H9 (cell line): ENCODE measurements around the gene EIF3F. TPM values are rescaled to one million over a fixed set of nuclear protein-coding genes. Genes with fewer than 3 reads are reported as not detected.

Source experiments
- DNase-seq: peaks from one replicate; pipeline ENCODE4 v3.0.0-alpha.2; 2017
- H2AFZ ChIP-seq: one replicate; pipeline ENCODE4 v1.6.1; 2013; ENCODE audit warnings: mild to moderate bottlenecking, low read length, control low read depth, moderate library complexity
- H2AK5ac ChIP-seq: 2 replicates; pipeline ENCODE4 v1.6.1; 2013; ENCODE audit warnings: low read length, control low read depth, mixed read lengths; ENCODE audit not compliant: insufficient read length
- H2BK120ac ChIP-seq: one replicate; pipeline ENCODE4 v1.6.1; 2013; ENCODE audit warnings: low read depth, mild to moderate bottlenecking, low read length, control low read depth, inconsistent platforms; ENCODE audit not compliant: poor library complexity, severe bottlenecking
- H2BK12ac ChIP-seq: 2 replicates; pipeline ENCODE4 v1.6.1; 2013; ENCODE audit warnings: low read length, control low read depth, mixed read lengths, low read depth; ENCODE audit not compliant: insufficient read length
- H2BK15ac ChIP-seq: 2 replicates; pipeline ENCODE4 v1.6.1; 2013; ENCODE audit warnings: low read depth, low read length, control low read depth
- H2BK20ac ChIP-seq: one replicate; pipeline ENCODE4 v1.6.1; 2013; ENCODE audit warnings: low read depth, mild to moderate bottlenecking, low read length, control low read depth, inconsistent platforms; ENCODE audit not compliant: poor library complexity, severe bottlenecking
- H2BK5ac ChIP-seq: 2 replicates; pipeline ENCODE4 v1.6.1; 2013; ENCODE audit warnings: low read length, control low read depth, mixed read lengths; ENCODE audit not compliant: insufficient read length
- H3K14ac ChIP-seq: 2 replicates; pipeline ENCODE4 v1.6.1; 2013; ENCODE audit warnings: low read length, control low read depth; ENCODE audit not compliant: insufficient read depth
- H3K18ac ChIP-seq: 2 replicates; pipeline ENCODE4 v1.6.1; 2013; ENCODE audit warnings: low read depth, mild to moderate bottlenecking, mixed read lengths, low read length, control low read depth; ENCODE audit not compliant: insufficient read length
- H3K23ac ChIP-seq: 2 replicates; pipeline ENCODE4 v1.6.1; 2013; ENCODE audit warnings: low read length, control low read depth, mixed read lengths, low read depth; ENCODE audit not compliant: insufficient read length
- H3K23me2 ChIP-seq: 2 replicates; pipeline ENCODE4 v1.6.1; 2013; ENCODE audit warnings: low read depth, mild to moderate bottlenecking, mixed read lengths, low read length, control low read depth; ENCODE audit not compliant: insufficient read length, poor library complexity, severe bottlenecking
- H3K27ac ChIP-seq: 2 replicates; pipeline ENCODE4 v1.5.1; 2013; ENCODE audit warnings: low read length, control low read depth, mixed read lengths, low read depth; ENCODE audit not compliant: insufficient read length
- H3K27me3 ChIP-seq: 2 replicates; pipeline ENCODE4 v1.6.1; 2013; ENCODE audit warnings: low read length, control low read depth, inconsistent platforms; ENCODE audit not compliant: insufficient read depth
- H3K4ac ChIP-seq: 2 replicates; pipeline ENCODE4 v1.6.1; 2013; ENCODE audit warnings: low read depth, mild to moderate bottlenecking, control low read depth, inconsistent platforms, low read length, moderate library complexity
- H3K4me1 ChIP-seq: 2 replicates; pipeline ENCODE4 v1.6.1; 2013; ENCODE audit warnings: low read length, control low read depth, inconsistent platforms; ENCODE audit not compliant: insufficient read depth
- H3K4me2 ChIP-seq: 2 replicates; pipeline ENCODE4 v1.6.1; 2013; ENCODE audit warnings: low read length, control low read depth, mixed read lengths; ENCODE audit not compliant: insufficient read length, insufficient read depth
- H3K56ac ChIP-seq: 2 replicates; pipeline ENCODE4 v1.6.1; 2013; ENCODE audit warnings: low read depth, mild to moderate bottlenecking, mixed read lengths, low read length, control low read depth; ENCODE audit not compliant: insufficient read length
- H3K79me1 ChIP-seq: 2 replicates; pipeline ENCODE4 v1.6.1; 2013; ENCODE audit warnings: low read depth, mild to moderate bottlenecking, moderate library complexity, low read length, control low read depth, inconsistent platforms; ENCODE audit not compliant: insufficient read depth, poor library complexity, severe bottlenecking
- H3K79me2 ChIP-seq: 2 replicates; pipeline ENCODE4 v1.6.1; 2013; ENCODE audit warnings: low read length, control low read depth, inconsistent platforms; ENCODE audit not compliant: insufficient read depth
- H3K9ac ChIP-seq: 2 replicates; pipeline ENCODE4 v1.6.1; 2013; ENCODE audit warnings: low read length, control low read depth, mixed read lengths; ENCODE audit not compliant: insufficient read length; ENCODE audit errors: extremely low read depth
- H3K9me3 ChIP-seq: one replicate; pipeline ENCODE4 v1.6.1; 2013; ENCODE audit warnings: low read depth, low read length, inconsistent platforms; ENCODE audit not compliant: control insufficient read depth
- H3T11ph ChIP-seq: one replicate; pipeline ENCODE4 v1.6.1; 2013; ENCODE audit warnings: mild to moderate bottlenecking, low read length, control low read depth, inconsistent platforms
- H4K20me1 ChIP-seq: one replicate; pipeline ENCODE4 v1.6.1; 2013; ENCODE audit not compliant: control insufficient read depth, insufficient read length, insufficient read depth
- H4K5ac ChIP-seq: 2 replicates; pipeline ENCODE4 v1.6.1; 2013; ENCODE audit warnings: low read depth, mild to moderate bottlenecking, mixed read lengths, low read length, control low read depth; ENCODE audit not compliant: insufficient read length
- H4K8ac ChIP-seq: replicated peaks from 2 replicates; pipeline ENCODE4 v1.6.1; 2013; ENCODE audit warnings: low read length, control low read depth, mixed read lengths, low read depth; ENCODE audit not compliant: insufficient read length
- H4K91ac ChIP-seq: 2 replicates; pipeline ENCODE4 v1.6.1; 2013; ENCODE audit warnings: low read depth, mild to moderate bottlenecking, moderate library complexity, mixed read lengths, low read length, control low read depth; ENCODE audit not compliant: insufficient read length
- H3K27ac Mint-ChIP-seq, 3 experiments: 2 replicates in 2 of 3; 3 replicates in 1 of 3; pipeline ENCODE4 v1.8.0; 2020 to 2021; ENCODE audit warnings: mixed read lengths in 3 of 3, mild to moderate bottlenecking in 1 of 3, moderate library complexity in 1 of 3
- H3K27me3 Mint-ChIP-seq: 2 replicates; pipeline ENCODE4 v1.8.0; 2021; ENCODE audit warnings: low read depth, mild to moderate bottlenecking, moderate library complexity, mixed read lengths
- H3K36me3 Mint-ChIP-seq, 3 experiments: 2 replicates in 2 of 3; 3 replicates in 1 of 3; pipeline ENCODE4 v1.8.0; 2020 to 2021; ENCODE audit warnings: low read depth in 3 of 3, mixed read lengths in 3 of 3; ENCODE audit not compliant: insufficient read depth in 1 of 3
- H3K4me1 Mint-ChIP-seq, 2 experiments: 2 replicates each; pipeline ENCODE4 v1.8.0; 2020; ENCODE audit warnings: mixed read lengths in 2 of 2
- H3K4me3 Mint-ChIP-seq, 2 experiments: 2 replicates in 1 of 2; 3 replicates in 1 of 2; pipeline ENCODE4 v1.8.0; 2020 to 2021; ENCODE audit warnings: mild to moderate bottlenecking in 2 of 2, mixed read lengths in 2 of 2, moderate library complexity in 1 of 2
- H3K9me3 Mint-ChIP-seq, 2 experiments: 2 replicates in 1 of 2; 3 replicates in 1 of 2; pipeline ENCODE4 v1.8.0; 2020; ENCODE audit warnings: mild to moderate bottlenecking in 2 of 2, mixed read lengths in 2 of 2, moderate library complexity in 1 of 2
- WGBS: extraction: QIAGEN DNeasy Blood & Tissue Kit; methylation state at CpG from one replicate; pipeline ENCODE4 v1.1.7; 2013; ENCODE audit warnings: missing lambda C conversion rate, low lambda C conversion rate, mixed read lengths; ENCODE audit not compliant: insufficient read length; ENCODE audit errors: extremely low coverage; 5-methylcytosine and 5-hydroxymethylcytosine counted together
- total RNA-seq: library from RNA; stranded (reverse); gene quantifications from 2 replicates; pipeline ENCODE4 v1.2.1, GENCODE V29; 2021
- TF ChIP-seq, protein P1 (sequence below): fragments of 200-600 bp; sonication (generic); conservative IDR thresholded peaks from 3 replicates; pipeline ENCODE4 v1.8.0; 2021; ENCODE audit warnings: antibody characterized with exemption, mild to moderate bottlenecking

The EIF3F gene
- total RNA-seq, 1 experiment from 2014 or later, result 348 TPM

DNA sequence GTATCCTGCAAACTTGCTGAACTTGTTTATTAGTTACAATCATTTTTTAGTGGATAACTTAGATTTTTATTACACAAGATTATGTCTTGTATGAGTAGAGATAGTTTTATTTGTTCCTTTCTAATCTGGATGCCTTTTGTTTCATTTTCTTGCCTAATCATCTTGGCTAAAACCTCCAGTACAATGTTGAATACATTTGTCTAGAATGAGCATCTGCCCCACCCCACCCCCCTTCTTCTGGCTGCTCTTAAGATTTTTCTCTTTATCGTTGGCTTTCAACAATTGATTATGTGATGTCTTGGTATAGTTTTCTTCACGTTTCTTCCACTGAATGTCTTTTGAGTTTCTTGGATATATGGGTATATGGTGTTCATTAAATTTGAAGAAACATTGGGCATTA lies 56.6 kb downstream of the EIF3F start:
- TF ChIP-seq, protein P1, sequence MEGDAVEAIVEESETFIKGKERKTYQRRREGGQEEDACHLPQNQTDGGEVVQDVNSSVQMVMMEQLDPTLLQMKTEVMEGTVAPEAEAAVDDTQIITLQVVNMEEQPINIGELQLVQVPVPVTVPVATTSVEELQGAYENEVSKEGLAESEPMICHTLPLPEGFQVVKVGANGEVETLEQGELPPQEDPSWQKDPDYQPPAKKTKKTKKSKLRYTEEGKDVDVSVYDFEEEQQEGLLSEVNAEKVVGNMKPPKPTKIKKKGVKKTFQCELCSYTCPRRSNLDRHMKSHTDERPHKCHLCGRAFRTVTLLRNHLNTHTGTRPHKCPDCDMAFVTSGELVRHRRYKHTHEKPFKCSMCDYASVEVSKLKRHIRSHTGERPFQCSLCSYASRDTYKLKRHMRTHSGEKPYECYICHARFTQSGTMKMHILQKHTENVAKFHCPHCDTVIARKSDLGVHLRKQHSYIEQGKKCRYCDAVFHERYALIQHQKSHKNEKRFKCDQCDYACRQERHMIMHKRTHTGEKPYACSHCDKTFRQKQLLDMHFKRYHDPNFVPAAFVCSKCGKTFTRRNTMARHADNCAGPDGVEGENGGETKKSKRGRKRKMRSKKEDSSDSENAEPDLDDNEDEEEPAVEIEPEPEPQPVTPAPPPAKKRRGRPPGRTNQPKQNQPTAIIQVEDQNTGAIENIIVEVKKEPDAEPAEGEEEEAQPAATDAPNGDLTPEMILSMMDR, result no peak
- no peak overlapping the region for H4K8ac ChIP-seq
- no peak overlapping the region for H3K4me2 ChIP-seq
- H3K23me2 ChIP-seq, result no peaks in the 10 kb centered on the region
- H3K27me3 Mint-ChIP-seq, result peaks cover 31% of the 10 kb centered on the region
- no peak overlapping the region for H2BK20ac ChIP-seq
- no peak overlapping the region for H2BK15ac ChIP-seq
- H2BK12ac ChIP-seq, result no peak overlapping the region
- H3K9me3 ChIP-seq, result no peaks in the 10 kb centered on the region
- no peak overlapping the region for H4K5ac ChIP-seq
- no peak overlapping the region for H3K27ac Mint-ChIP-seq
- no peak overlapping the region for H3K27ac ChIP-seq
- no peak overlapping the region for H2BK120ac ChIP-seq
- no peaks in the 10 kb centered on the region for H3K79me2 ChIP-seq
- H4K20me1 ChIP-seq, result no peaks in the 10 kb centered on the region
- H3K9me3 Mint-ChIP-seq, result no peaks in the 10 kb centered on the region; a peak in 1 of 5 replicates
- no peak overlapping the region for H2AK5ac ChIP-seq
- no peak overlapping the region for H3K4ac ChIP-seq
- H3K4me3 Mint-ChIP-seq, result no peak overlapping the region
- H3T11ph ChIP-seq, result no peak overlapping the region
- H2AFZ ChIP-seq, result no peak overlapping the region
- no peaks in the 10 kb centered on the region for H3K4me1 ChIP-seq
- no peak overlapping the region for H2BK5ac ChIP-seq
- DNase-seq, result no peak
- no peaks in the 10 kb centered on the region for H3K27me3 ChIP-seq
- no peak overlapping the region for H3K18ac ChIP-seq
- H4K91ac ChIP-seq, result no peak overlapping the region
- H3K23ac ChIP-seq, result no peak overlapping the region
- H3K14ac ChIP-seq, result no peak overlapping the region
- H3K36me3 Mint-ChIP-seq, result no peaks in the 10 kb centered on the region
- H3K4me1 Mint-ChIP-seq, result peaks cover 0 to 3% of the 10 kb centered on the region in 2 experiments; a peak in 3 of 4 replicates
- H3K9ac ChIP-seq, result no peak overlapping the region
- no CpG with 5 or more reads among the region's 2 CpGs for WGBS
- no peaks in the 10 kb centered on the region for H3K79me1 ChIP-seq
- H3K56ac ChIP-seq, result no peak overlapping the region
